ENCODE results near the gene SHC4.

Gene SHC4

GRCh38 chr15:48845123-48845522 lies 118.6 kb downstream of the SHC4 start:
- no peak for DNase-seq (ENCODE audit: low read depth)

GRCh38 chr15:48842501-48842900 lies 121.2 kb downstream of the SHC4 start:
- no peak for DNase-seq (ENCODE audit: low read depth)

DNA sequence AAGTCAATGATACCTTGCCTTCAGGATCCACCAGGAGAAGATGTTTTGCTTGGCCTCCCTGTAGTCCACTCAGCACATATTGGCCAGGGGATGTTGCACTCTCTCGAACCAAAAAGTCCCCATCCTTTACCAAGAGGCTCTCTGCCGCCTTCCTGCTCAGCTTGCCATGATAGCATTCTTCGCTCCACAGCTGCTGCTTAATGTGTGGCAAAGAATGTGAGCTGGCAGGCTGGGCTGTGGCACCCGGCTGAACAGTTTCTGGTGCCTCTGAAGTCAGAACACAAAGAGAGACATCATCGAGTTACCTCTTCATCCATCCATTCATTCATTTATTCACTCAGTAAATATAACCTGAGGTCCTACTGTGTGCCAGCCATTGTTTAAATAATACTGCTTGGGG lies 129.0 kb downstream of the SHC4 start:
- DNase-seq (ENCODE audit: low read depth): no peak

GRCh38 chr15:48833526-48834239 lies 130.0 kb downstream of the SHC4 start:
- no peak for DNase-seq (ENCODE audit: low read depth)

GRCh38 chr15:48832648-48833047 lies 131.1 kb downstream of the SHC4 start:
- no peak for DNase-seq (ENCODE audit: low read depth)

- DNase-seq (ENCODE audit: low read depth): no peak
These were observed 134.8 kb downstream of the SHC4 start for GRCh38 chr15:48828906-48829305.

- no peak for DNase-seq (ENCODE audit: low read depth)
These were observed 135.2 kb downstream of the SHC4 start for GRCh38 chr15:48828471-48828870.

GRCh38 chr15:48825075-48825474 lies 138.6 kb downstream of the SHC4 start:
- DNase-seq (ENCODE audit: low read depth): no peak

DNA sequence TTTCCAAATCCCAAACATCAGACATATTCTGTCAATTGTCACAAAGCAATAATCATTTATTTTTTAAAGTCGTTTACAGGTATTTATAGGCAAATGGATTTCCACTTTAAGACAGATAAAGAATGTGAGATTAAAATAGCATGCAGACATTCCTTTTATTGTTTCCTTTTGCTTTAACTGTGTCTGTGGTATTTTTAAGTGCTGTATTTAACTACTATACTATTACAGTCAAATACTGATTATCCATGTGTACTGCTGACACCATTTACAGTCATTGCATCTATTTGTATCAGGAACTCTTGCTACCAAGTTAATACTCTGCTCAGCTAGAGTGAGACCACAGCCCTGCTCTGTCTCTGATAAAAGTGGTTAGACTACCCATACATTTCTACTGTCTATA lies 140.0 kb downstream of the SHC4 start:
- no peak for DNase-seq (ENCODE audit: low read depth)

- DNase-seq (ENCODE audit: low read depth): no peak
These were observed 140.5 kb downstream of the SHC4 start for GRCh38 chr15:48823237-48823636.

GRCh38 chr15:48814286-48814685 lies 149.4 kb downstream of the SHC4 start:
- DNase-seq (ENCODE audit: low read depth): no peak

GRCh38 chr15:48811325-48811958 lies 152.3 kb downstream of the SHC4 start:
- no peak for DNase-seq (ENCODE audit: low read depth)

- peak; percentile 98 for DNase-seq (ENCODE audit: low read depth)
These were observed 153.1 kb downstream of the SHC4 start, which contains the start of gene CEP152 for GRCh38 chr15:48810414-48811324. Gene CEP152, minus strand, starts transcription at chr15:48811069. Its CDS starts 5,420 bp downstream, at chr15:48805649.

GRCh38 chr15:48806151-48806550 lies 157.6 kb downstream of the SHC4 start:
- no peak for DNase-seq (ENCODE audit: low read depth)

- no peak for DNase-seq (ENCODE audit: low read depth)
These were observed 158.1 kb downstream of the SHC4 start for GRCh38 chr15:48805591-48805990.

DNA sequence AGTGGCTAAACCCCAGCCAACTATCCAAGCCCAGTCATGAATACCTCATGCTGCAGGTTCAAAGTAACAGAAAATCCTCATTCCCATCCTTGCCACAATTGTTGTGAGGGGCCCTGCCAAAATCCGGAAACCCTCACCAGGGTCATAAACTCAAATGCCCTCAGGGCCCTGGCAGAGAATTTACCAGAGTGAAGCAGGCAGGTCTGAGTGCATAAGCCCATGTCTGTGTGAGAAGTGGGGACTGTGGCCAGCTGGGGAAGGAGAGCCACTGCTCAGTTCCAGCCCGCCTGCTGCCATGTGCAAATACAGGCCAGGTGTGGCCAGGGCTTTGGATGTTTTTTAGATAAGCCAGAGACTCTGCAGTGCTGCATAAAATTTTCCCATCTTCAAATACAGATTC lies 159.8 kb downstream of the SHC4 start:
- DNase-seq (ENCODE audit: low read depth): no peak

- DNase-seq (ENCODE audit: low read depth): no peak
These were observed 160.9 kb downstream of the SHC4 start for GRCh38 chr15:48802867-48803266.

DNA sequence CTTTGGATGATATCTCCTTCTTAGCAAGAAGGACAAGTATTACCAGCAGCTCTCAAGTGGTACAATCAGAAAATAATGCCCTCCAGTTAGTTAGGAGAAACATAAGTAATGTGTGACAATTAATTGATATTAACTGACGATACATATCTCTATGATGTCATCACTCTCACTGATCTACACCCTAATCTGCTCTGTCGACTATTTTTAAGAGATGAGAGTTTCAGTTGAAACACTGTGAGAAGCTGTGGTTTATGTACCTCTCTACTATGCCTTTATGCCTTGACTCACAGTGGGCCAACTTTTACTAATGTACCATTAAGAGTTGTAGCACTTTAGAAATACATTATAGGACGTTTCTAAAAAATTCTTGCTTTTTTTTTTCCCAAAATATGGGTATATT lies 161.5 kb downstream of the SHC4 start:
- DNase-seq (ENCODE audit: low read depth): no peak

- no peak for DNase-seq (ENCODE audit: low read depth)
These were observed 162.8 kb downstream of the SHC4 start for GRCh38 chr15:48800811-48801455.

DNA sequence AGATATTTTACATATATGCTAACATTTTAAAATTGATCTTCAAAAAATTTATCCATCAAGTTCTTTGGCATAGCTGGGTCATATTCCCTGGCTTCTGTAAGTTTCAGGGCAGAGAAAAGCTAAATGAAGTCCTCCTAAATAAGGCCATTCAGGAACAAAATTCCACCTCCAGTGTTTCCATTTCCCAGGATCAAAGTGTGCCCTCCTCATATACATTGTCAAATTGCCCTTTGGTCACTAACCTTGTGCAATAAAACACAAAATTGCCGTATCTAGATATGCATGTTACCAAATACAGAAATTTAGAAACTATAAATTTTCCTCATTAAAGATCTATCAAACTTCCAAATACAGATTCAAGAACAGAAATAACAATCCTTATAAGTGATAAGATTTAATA lies 163.5 kb downstream of the SHC4 start:
- no peak for DNase-seq (ENCODE audit: low read depth)

GRCh38 chr15:48798319-48798718 lies 165.4 kb downstream of the SHC4 start:
- DNase-seq (ENCODE audit: low read depth): no peak

- DNase-seq (ENCODE audit: low read depth): no peak
These were observed 166.8 kb downstream of the SHC4 start for GRCh38 chr15:48796930-48797329.

All from stimulated activated CD8-positive, alpha-beta memory T cell treated with anti-CD3 and anti-CD28 coated beads, Interleukin-15, amount 100 ng/mL, for 1 hour (primary cell).